Activated CD8-positive, alpha-beta memory T cell treated with anti-CD3 and anti-CD28 coated beads, Interleukin-2, amount 10 ng/mL, durations not matched to agents 7 days and 5 days (primary cell): Measurements from ENCODE around the gene TES. TPM values are rescaled to one million over a fixed set of nuclear protein-coding genes. Genes with fewer than 3 reads are reported as not detected.
"Not testable (repeated sequence)": the region's sequence is repeated elsewhere in the genome, so short reads cannot be mapped to it uniquely, and the experiment has no call there.

Experiments used
- ATAC-seq: fragments of 150-1000 bp; cut with Tn5 transposase; one replicate; pipeline ENCODE4 v1.10.0; 2021; ENCODE audit warnings: moderate library complexity
- CTCF ChIA-PET: fragments of 350-600 bp; sonication (Branson Sonifier 250); formaldehyde crosslinking; loops from one replicate; lab custom pipeline; 2021; ENCODE audit warnings: antibody characterized with exemption; lab: Charles Lee
- DNase-seq: peaks from one replicate; pipeline ENCODE4 v3.0.0-alpha.2; 2020
- H3K27ac Mint-ChIP-seq: one replicate; pipeline ENCODE4 v1.8.0; 2021; ENCODE audit warnings: mild to moderate bottlenecking, mixed read lengths
- H3K27me3 Mint-ChIP-seq: one replicate; pipeline ENCODE4 v1.8.0; 2021; ENCODE audit warnings: mixed read lengths
- H3K36me3 Mint-ChIP-seq: one replicate; pipeline ENCODE4 v1.8.0; 2021; ENCODE audit warnings: mild to moderate bottlenecking, mixed read lengths
- H3K4me1 Mint-ChIP-seq: one replicate; pipeline ENCODE4 v1.8.0; 2021; ENCODE audit warnings: mixed read lengths
- H3K4me3 Mint-ChIP-seq: one replicate; pipeline ENCODE4 v1.8.0; 2021; ENCODE audit warnings: mild to moderate bottlenecking, moderate library complexity, mixed read lengths
- H3K9me3 Mint-ChIP-seq: one replicate; pipeline ENCODE4 v1.8.0; 2022; ENCODE audit warnings: low read depth, mixed read lengths
- total RNA-seq, 2 experiments: library from RNA; stranded (reverse); gene quantifications; one replicate each; pipeline ENCODE4 v1.2.3, GENCODE V29; 2021

TES gene
- total RNA-seq, 2 experiments from 2014 or later = 98.5 TPM

- Mint-ChIP-seq H3K36me3 (peaks cover 4% of the 10 kb centered on the region), H3K27ac (no peak overlapping the region), H3K9me3 (peaks cover 2% of the 10 kb centered on the region), H3K4me1 (peaks cover 8% of the 10 kb centered on the region), H3K27me3 (peaks cover 15% of the 10 kb centered on the region), H3K4me3 (no peak overlapping the region)
- CTCF ChIA-PET = interaction anchor here (0.7 to 3.1 kb wide), 17 partner anchors 12 to 415 kb away, joined by 3 to 11 read pairs (median 4); partner anchors contain the start of gene CAV1
- no peak for DNase-seq
- ATAC-seq = peak; percentile 45
These were observed 37.0 kb upstream of the TES start for GRCh38 chr7:116173051-116174028.

DNA sequence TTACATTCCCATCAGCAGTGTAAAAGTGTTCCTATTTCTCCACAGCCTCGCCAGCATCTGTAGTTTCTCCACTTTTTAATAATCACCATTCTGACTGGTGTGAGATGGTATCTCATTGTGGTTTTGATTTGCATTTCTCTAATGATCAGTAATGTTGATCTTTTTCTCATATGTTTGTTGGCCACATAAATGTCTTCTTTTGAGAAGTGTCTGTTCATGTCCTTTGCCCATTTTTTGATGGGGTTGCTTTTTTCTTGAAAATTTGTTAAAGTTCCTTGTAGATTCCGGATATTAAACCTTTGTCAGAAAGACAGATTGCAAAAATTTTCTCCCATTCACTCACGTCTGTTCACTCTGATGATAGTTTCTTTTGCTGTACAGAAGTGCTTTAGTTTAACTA, 35.2 kb upstream of the TES start:
- peaks cover 15% of the 10 kb centered on the region for H3K27me3 Mint-ChIP-seq
- not testable (repeated sequence) for H3K9me3 Mint-ChIP-seq, DNase-seq, H3K27ac Mint-ChIP-seq, H3K4me1 Mint-ChIP-seq, ATAC-seq, H3K4me3 Mint-ChIP-seq, H3K36me3 Mint-ChIP-seq
- CTCF ChIA-PET = interaction anchor here (0.9 to 3.1 kb wide), 4 partner anchors 60 to 351 kb away, joined by 5 to 10 read pairs (median 8); no protein-coding TSS in a partner anchor

GRCh38 chr7:116176226-116176625, 34.1 kb upstream of the TES start:
- Mint-ChIP-seq H3K27me3 (peaks cover 10% of the 10 kb centered on the region), H3K4me3 (no peak overlapping the region), H3K9me3 (peaks cover 2% of the 10 kb centered on the region), H3K36me3 (peaks cover 4% of the 10 kb centered on the region), H3K27ac (no peak overlapping the region), H3K4me1 (no peaks in the 10 kb centered on the region)
- DNase-seq (no peak), ATAC-seq (no peak)
- CTCF ChIA-PET = interaction anchor here (1.1 to 2.4 kb wide), 8 partner anchors 9 to 416 kb away, joined by 3 to 11 read pairs (median 6); no protein-coding TSS in a partner anchor

GRCh38 chr7:116177009-116177408, 33.3 kb upstream of the TES start:
- Mint-ChIP-seq H3K27ac (no peak overlapping the region), H3K27me3 (peaks cover 4% of the 10 kb centered on the region), H3K4me3 (no peak overlapping the region), H3K9me3 (peaks cover 2% of the 10 kb centered on the region), H3K4me1 (no peaks in the 10 kb centered on the region), H3K36me3 (peaks cover 4% of the 10 kb centered on the region)
- CTCF ChIA-PET = interaction anchor here (1.0 to 5.3 kb wide), 10 partner anchors 10 to 415 kb away, joined by 3 to 33 read pairs (median 6); partner anchors contain the start of gene TES
- ATAC-seq (no peak), DNase-seq (no peak)

DNA sequence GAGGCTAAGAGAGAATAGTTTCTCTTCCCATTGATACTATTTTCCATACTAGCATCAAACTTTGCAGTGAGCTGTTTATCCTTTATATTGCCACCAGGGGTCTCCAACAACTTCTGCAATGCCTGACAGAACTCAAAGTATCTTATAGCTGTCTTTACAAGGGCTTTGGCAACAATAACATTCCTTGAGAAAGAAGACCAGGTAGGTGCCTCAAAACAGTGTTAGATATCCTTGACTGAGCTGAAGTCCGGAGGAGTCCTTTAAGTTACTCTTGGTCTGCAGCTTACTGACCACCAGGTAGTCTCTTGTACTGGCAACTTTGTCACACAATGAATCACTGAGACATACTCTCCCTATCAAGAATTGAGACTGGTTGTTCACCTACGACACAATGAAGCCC, 30.0 kb upstream of the TES start:
- CTCF ChIA-PET = interaction anchor here (0.7 to 5.3 kb wide), 26 partner anchors 9 to 414 kb away, joined by 3 to 63 read pairs (median 6); partner anchors contain the start of gene TES
- Mint-ChIP-seq H3K27me3 (no peaks in the 10 kb centered on the region), H3K36me3 (peaks cover under 1% of the 10 kb centered on the region), H3K9me3 (peaks cover under 1% of the 10 kb centered on the region), H3K4me3 (no peak overlapping the region), H3K27ac (no peak overlapping the region), H3K4me1 (no peaks in the 10 kb centered on the region)
- DNase-seq (no peak), ATAC-seq (peak; percentile 77)

- DNase-seq (no peak), ATAC-seq (no peak)
- H3K27me3 Mint-ChIP-seq = no peaks in the 10 kb centered on the region
- no peak overlapping the region for H3K27ac Mint-ChIP-seq
- H3K36me3 Mint-ChIP-seq = no peaks in the 10 kb centered on the region
- CTCF ChIA-PET = interaction anchor here (0.9 to 4.6 kb wide), 4 partner anchors 15 to 344 kb away, joined by 4 to 63 read pairs (median 8); no protein-coding TSS in a partner anchor
- no peaks in the 10 kb centered on the region for H3K9me3 Mint-ChIP-seq
- no peak overlapping the region for H3K4me3 Mint-ChIP-seq
- H3K4me1 Mint-ChIP-seq = no peaks in the 10 kb centered on the region
These were observed 28.3 kb upstream of the TES start for GRCh38 chr7:116182023-116182422.

DNA sequence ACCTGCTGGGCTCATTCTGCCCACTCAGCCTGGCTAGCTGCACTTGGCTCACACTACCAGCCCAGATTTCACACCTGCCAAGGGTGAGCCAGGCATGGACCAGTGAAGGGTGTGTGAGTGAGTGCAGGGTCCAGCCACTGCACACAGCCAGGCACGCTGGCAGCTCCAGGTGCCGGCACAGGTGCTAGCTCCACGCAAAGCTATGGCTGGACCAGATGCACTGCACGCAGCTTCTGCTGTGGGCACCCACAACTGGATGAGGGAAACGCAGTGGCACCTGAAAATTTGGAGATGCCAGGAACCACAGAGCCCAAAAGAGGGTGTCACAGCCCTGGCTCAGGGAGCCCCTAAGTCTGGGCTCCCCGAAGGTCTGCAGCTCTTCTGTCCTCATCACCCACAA, 24.9 kb upstream of the TES start:
- DNase-seq (no peak), ATAC-seq (no peak)
- H3K36me3 Mint-ChIP-seq = no peaks in the 10 kb centered on the region
- CTCF ChIA-PET = interaction anchor here (1.0 to 2.7 kb wide), 2 partner anchors 12 to 51 kb away, joined by 3 to 9 read pairs; no protein-coding TSS in a partner anchor
- no peak overlapping the region for H3K4me3 Mint-ChIP-seq
- H3K27me3 Mint-ChIP-seq = no peaks in the 10 kb centered on the region
- no peaks in the 10 kb centered on the region for H3K9me3 Mint-ChIP-seq
- no peak overlapping the region for H3K27ac Mint-ChIP-seq
- no peaks in the 10 kb centered on the region for H3K4me1 Mint-ChIP-seq

GRCh38 chr7:116185956-116186355, 24.4 kb upstream of the TES start:
- Mint-ChIP-seq H3K36me3 (no peaks in the 10 kb centered on the region), H3K9me3 (no peaks in the 10 kb centered on the region), H3K27ac (no peak overlapping the region), H3K27me3 (no peaks in the 10 kb centered on the region), H3K4me1 (no peaks in the 10 kb centered on the region), H3K4me3 (no peak overlapping the region)
- DNase-seq (no peak), ATAC-seq (no peak)
- CTCF ChIA-PET = interaction anchor here (1.0 to 2.7 kb wide), 2 partner anchors 13 to 50 kb away, joined by 3 to 9 read pairs; no protein-coding TSS in a partner anchor

DNA sequence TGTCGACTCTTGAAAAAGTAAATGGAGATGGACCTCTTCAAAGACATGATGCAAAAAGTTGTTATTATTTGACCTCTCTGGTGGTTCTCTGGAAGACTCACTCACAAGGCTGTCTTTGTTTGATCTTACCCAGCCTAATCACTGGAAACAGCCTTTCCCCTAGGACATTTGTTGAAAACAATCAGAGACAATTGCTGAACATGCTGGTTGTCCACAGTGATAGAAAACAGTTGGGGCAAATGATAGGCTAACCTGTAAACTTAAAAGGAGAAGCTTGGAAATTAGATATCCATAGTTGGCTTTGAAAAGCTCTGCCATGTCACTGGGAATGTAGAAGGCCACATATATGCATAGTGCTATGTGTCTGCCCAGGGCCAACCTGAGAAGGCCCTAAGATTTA, 22.9 kb upstream of the TES start:
- CTCF ChIA-PET = interaction anchor here (2.7 kb wide), 1 partner anchor 49 kb away, joined by 9 read pairs; no protein-coding TSS in a partner anchor

DNA sequence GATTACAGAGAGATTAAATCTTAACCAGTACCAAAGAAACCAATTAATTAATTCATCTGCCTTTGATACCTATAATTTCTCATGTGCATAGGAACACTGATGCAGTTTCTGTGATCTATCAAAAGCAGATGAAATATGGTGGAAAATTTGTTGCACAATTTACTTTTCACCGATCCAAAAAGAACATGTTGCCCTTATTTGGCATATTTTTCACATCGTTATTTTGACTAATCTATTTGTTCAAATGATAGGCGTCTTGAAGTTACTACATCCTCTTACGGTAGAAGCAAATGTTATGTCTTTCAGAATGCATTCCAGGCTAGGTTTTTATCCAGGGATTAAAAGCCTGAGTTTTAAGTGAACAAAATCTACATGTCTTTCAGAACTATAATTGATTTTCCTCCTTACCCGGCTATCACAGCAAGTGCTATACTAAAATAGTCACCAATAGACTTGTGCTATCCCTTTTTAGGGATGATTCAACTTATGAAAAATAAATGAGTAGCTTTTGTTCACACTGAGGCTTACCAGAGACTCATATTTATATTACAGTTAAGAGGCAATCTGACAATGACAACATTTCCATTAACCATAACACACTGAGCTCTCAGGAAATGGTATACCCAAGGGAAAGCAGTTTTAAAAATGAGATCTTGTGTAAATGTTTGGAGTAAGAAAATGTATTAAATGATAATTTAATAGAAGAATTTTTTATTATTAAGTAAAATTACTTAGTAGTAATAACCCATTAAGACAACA, 16.8 kb upstream of the TES start:
- DNase-seq = no peak
- CTCF ChIA-PET = no interaction called here

More for the DNA sequence above, 22.9 kb upstream of the TES start:
- DNase-seq (no peak), ATAC-seq (no peak)
- peaks cover 2% of the 10 kb centered on the region for H3K9me3 Mint-ChIP-seq
- H3K4me3 Mint-ChIP-seq = no peak overlapping the region
- H3K27me3 Mint-ChIP-seq = peaks cover 6% of the 10 kb centered on the region
- H3K27ac Mint-ChIP-seq = no peak overlapping the region
- H3K4me1 Mint-ChIP-seq = no peaks in the 10 kb centered on the region
- no peaks in the 10 kb centered on the region for H3K36me3 Mint-ChIP-seq

GRCh38 chr7:116194115-116194514, 16.2 kb upstream of the TES start:
- Mint-ChIP-seq H3K27ac (no peak overlapping the region), H3K4me1 (no peaks in the 10 kb centered on the region), H3K27me3 (peaks cover 11% of the 10 kb centered on the region), H3K9me3 (peaks cover 2% of the 10 kb centered on the region), H3K36me3 (no peaks in the 10 kb centered on the region), H3K4me3 (no peak overlapping the region)
- no peak for DNase-seq
- no peak for ATAC-seq
- CTCF ChIA-PET = no interaction called here

More for the DNA sequence above, 16.8 kb upstream of the TES start:
- Mint-ChIP-seq H3K4me1 (no peaks in the 10 kb centered on the region), H3K27me3 (peaks cover 11% of the 10 kb centered on the region), H3K27ac (no peak overlapping the region), H3K9me3 (peaks cover 2% of the 10 kb centered on the region), H3K36me3 (no peaks in the 10 kb centered on the region), H3K4me3 (no peak overlapping the region)
- no peak for ATAC-seq

GRCh38 chr7:116195451-116195850, 14.9 kb upstream of the TES start:
- H3K36me3 Mint-ChIP-seq = no peaks in the 10 kb centered on the region
- peaks cover 11% of the 10 kb centered on the region for H3K27me3 Mint-ChIP-seq
- CTCF ChIA-PET = interaction anchor here (1.2 to 1.7 kb wide), 2 partner anchors 14 to 41 kb away, joined by 3 to 6 read pairs; no protein-coding TSS in a partner anchor
- no peaks in the 10 kb centered on the region for H3K4me1 Mint-ChIP-seq
- H3K27ac Mint-ChIP-seq = no peak overlapping the region
- no peak overlapping the region for H3K4me3 Mint-ChIP-seq
- H3K9me3 Mint-ChIP-seq = peaks cover 2% of the 10 kb centered on the region
- DNase-seq = no peak
- ATAC-seq = no peak

DNA sequence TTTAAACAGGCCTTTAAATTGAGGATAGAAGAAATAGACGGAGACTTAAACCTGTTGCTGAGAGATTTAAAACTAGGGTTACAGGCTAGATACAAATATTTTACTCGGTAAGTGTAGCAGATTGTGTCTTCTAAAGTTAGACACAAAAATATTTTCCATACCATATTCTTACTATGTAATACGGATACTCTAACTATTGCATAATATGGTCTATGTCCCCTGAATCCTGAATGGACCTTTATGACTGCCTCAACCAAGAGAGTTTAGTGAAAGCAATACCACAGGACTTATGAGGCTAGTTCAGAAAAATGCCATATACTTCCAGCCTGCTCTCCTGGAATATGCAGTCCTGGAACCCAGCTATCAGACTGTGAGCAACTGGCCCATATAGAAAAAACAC, 13.4 kb upstream of the TES start:
- no peak for ATAC-seq
- Mint-ChIP-seq H3K4me3 (no peak overlapping the region), H3K9me3 (peaks cover under 1% of the 10 kb centered on the region), H3K27me3 (peaks cover 9% of the 10 kb centered on the region), H3K4me1 (no peaks in the 10 kb centered on the region), H3K36me3 (no peaks in the 10 kb centered on the region), H3K27ac (no peak overlapping the region)
- no peak for DNase-seq
- CTCF ChIA-PET = interaction anchor here (2.4 kb wide), 1 partner anchor 329 kb away, joined by 6 read pairs; no protein-coding TSS in a partner anchor
